SKM-1 (cell line): ENCODE measurements around the gene TMEM165.
"Not testable (repeated sequence)": the region's sequence is repeated elsewhere in the genome, so short reads cannot be mapped to it uniquely, and the experiment has no call there.

Source experiments
- DNase-seq: peaks from one replicate; lab custom pipeline; 2025; ENCODE audit not compliant: unreplicated experiment; lab: John Stamatoyannopoulos, UW

The TMEM165 gene, protein sequence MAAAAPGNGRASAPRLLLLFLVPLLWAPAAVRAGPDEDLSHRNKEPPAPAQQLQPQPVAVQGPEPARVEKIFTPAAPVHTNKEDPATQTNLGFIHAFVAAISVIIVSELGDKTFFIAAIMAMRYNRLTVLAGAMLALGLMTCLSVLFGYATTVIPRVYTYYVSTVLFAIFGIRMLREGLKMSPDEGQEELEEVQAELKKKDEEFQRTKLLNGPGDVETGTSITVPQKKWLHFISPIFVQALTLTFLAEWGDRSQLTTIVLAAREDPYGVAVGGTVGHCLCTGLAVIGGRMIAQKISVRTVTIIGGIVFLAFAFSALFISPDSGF

DNA sequence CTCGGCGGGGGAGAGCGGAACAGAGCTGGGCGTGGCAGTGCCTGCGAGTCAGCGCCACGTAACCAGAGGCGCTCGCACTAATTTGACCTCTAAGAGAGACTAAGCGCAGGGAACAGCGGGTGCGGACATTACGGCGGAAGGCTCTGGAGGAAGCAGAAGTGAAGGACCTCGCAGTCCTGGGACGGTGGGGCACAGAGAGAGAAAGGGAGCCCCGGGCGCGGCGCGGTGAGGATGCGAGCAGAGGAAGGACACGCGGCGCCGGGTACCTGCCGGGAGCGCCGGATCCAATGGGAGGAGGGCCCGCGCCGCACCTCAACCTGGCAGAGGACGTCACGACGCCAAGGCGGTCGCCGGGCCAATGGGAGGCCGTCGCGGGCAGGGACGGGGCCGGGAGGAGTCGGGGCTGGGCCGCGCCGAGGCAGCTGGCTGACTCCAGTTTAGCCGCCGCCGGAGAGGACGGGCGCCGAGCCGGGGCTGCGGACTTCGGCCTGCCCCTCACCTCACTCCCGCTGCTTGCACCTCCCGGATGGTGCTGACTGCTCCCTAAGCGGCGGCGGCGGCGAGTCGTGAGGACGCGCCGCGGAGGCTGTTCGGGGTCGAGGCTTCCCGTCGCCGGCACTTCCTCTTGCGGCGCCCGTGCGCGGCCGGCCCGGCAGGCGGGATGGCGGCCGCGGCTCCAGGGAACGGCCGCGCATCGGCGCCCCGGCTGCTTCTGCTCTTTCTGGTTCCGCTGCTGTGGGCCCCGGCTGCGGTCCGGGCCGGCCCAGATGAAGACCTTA is at the start of gene TMEM165:
TMEM165 (plus strand) TSS at position 429 of the 779 bp plus-strand sequence; CDS start at position 662, 233 bp downstream.
- DNase-seq: peak; percentile 89

DNA sequence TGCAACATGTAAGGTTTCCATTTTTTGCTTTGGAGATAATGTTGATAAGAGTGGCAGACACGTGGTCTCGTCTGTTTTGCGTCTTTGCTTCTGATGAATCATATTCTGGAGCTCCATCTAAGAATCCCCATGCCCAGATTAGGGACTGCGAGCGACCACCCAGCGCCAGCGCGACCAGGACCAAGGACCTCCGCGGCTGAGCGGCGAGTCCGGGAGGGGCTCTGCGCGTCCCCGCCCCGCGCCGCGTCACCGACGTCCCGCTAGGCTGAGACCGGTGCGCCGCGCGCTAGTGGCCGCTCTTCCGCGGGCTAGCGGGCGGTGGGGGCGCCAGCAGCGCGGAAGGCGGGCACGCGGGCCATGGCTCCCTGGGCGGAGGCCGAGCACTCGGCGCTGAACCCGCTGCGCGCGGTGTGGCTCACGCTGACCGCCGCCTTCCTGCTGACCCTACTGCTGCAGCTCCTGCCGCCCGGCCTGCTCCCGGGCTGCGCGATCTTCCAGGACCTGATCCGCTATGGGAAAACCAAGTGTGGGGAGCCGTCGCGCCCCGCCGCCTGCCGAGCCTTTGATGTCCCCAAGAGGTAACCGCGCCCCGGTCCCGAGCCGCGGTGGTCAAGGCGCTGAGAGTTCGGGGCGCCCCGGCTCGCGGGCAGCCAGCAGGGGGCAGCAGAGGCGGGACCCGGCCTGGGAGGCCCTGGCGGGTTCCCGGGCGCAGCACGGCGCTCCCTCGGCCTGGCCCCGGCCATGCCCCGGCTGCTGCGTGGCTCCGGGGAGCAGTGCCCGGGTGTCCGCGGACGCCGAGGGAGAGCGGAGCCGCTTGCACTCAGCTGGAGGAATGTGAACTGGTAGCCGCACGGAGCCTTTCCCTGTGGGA is 49.5 kb upstream of the TMEM165 start, which contains the start of gene SRD5A3:
SRD5A3 (plus strand) TSS at position 263 of the 871 bp plus-strand sequence; CDS start at position 358, 95 bp downstream.
- peak; percentile 62 for DNase-seq

DNA sequence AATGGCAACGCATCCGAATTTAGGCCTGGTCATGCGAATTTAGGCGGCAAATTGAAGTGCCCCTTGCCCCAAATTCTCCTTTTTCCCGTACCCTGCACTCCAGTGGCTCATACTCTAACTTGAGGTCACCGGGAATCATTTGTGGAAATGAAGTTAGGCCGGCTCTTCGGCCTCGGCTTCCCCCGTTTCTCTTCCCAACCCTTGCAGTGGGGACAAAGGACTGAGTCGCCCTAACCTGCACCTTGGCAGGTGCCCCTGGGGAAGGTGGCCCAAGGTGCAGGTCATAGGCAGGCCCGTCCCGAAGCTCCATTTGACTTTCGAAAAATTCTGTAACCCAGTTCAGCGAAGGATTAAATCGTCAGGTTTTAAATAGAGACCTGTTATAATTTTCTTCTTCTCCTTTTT is 48.9 kb upstream of the TMEM165 start:
- DNase-seq: no peak

DNA sequence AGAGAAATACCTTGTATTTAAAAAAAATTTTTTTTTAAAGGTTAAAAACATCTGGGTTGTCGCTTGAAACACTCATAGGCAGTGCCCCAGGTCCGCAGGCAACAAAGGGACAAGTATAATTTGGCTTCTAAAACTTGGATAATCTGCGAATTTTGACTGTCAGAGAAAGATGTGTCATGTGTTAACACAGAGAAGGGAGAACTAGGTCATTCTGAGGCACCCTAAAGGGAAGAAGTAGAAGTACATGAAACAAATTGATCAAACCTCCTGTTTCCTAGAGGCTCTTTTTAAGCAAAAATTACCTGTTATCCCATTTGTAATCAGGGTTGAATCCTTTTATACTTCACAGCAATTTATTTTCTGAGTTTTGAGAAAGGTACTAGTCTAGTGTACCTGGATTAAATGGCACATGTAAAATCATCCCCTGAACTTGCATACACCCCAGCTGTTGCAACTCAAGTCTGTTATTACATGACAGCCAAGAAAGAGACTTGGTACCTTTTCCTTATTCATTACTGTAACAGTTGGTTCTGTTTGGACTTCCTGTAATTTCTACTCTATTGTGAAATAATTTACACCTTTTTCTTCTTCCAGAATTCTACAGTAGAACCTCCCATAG is 48.0 kb upstream of the TMEM165 start:
- DNase-seq: no peak

DNA sequence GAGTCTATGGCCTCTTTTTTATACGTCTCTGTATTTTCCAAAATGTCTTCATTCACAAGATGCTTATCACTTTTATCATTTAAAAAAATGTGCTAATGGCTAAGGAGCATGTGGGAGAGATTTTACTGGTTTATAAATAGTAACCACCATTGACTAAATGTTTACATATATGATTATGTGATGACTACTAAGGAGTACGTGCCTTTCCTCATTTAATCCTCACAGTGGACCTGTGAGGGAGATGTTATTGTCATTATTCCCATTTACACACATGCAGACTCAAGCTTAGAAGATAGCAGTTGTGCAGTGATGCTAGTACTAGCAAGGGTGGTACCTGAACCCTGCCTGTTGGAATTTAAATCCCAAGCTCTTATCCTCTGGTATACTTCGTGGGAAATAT is 47.3 kb upstream of the TMEM165 start:
- DNase-seq: no peak

DNA sequence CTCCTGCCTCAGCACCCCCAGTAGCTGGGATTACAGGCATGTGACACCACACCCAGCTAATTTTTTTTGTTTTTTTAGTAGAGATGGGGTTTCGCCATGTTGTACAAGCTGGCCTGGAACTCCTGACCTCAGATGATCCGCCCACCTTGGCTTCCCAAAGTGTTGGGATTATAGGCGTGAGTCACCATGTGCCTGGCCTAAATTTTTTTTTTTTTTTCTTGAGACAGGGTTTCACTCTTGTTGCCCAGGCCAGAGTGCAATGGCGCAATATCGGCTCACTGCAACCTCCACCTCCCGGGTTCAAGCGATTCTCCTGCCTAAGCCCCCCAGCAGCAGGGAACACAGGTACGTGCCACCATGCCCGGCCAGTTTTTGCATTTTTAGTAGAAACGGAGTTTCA is 44.9 kb upstream of the TMEM165 start:
- DNase-seq: not testable (repeated sequence)

DNA sequence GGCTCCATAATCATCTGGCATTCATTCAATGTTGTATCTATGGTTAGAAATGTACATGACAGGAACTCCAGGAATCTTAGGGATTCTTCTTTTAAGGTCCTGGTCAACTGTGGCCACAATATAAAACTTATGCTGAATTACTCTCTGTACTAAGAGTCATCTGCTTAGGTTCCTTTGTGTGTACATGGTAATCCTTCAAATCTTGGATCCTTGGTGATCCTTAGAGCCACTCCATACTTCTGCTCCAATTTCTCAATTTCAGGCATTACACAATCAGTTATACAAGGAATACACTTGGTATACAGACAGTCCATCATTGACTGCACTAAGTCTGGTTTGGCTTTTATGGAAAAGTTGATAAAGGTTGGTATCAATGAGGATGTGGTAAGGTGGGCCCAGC is 43.9 kb upstream of the TMEM165 start:
- no peak for DNase-seq

DNA sequence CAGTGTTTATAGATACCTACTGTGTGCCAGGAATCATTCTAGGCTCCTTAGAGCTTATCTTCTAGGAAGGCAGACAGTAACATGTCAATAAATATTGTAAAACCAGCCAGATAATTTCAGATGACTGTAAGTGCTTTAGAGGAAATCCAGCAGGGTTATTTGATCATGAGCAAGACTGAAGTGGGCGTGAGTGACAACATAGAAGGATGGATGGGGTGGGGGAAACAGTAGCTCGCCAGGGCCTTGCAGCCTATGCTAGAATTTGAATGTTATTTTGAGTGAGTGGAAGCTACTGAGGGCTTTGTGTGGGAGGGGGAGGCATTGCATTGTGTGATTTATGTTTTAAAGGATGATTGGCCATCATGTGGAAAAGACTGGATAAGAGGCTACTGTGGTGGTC is 43.0 kb upstream of the TMEM165 start:
- no peak for DNase-seq

DNA sequence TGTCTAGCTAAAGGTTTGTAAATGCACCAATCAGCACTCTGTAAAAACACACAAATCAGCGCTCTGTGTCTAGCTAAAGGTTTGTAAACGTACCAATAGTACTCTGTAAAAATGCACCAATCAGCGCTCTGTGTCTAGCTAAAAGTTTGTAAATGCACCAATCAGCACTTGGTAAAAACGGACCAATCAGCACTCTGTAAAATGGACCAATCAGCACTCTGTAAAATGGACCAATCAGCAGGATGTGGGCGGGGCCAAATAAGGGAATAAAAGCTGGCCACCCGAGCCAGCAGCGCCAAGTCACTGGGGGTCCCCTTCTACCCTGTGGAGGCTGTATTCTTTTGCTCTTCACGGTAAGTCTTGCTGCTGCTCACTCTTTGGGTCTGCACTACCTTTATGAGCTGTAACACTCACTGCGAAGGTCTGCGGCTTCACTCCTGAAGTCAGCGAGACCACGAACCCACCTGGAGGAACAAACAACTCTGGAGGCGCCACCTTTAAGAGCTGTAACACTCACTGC is 42.5 kb upstream of the TMEM165 start:
- not testable (repeated sequence) for DNase-seq

DNA sequence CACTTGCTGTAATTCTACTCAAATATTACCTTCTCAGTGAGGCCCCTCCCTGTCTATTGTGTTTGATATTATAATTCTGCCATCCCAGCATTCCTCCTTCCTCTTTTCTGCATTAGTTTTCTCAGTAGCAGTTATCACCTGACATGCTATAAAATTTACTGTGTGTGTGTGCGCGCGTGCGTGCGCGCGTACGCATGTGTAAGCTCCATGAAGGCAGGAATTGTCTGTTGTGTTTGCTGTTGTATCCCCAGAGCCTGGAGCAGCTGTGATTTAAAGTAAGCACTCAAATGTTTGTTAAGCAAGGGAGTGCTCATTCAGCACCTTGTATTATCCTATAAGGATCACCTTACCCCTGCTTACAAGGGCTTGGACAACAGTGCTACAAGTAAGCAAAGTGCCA is 41.1 kb upstream of the TMEM165 start:
- DNase-seq: no peak

DNA sequence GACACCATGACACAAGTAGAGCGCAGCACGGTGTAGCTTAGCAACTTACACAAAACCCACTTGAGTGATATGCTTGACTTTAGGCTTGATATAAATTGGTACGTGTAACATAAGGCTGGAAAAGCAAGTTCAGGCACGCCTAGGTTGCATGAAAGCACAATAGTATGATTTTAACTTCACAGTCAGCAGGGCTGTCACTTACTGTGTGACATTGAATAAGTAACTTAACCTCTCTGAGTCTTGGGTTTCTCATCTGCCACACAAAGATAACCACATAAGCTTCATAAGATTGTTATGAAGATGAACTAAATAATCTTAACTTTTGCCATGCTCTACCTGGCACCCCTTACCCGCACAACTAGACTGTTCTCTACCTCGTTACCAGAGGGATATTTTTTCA is 40.2 kb upstream of the TMEM165 start:
- no peak for DNase-seq

DNA sequence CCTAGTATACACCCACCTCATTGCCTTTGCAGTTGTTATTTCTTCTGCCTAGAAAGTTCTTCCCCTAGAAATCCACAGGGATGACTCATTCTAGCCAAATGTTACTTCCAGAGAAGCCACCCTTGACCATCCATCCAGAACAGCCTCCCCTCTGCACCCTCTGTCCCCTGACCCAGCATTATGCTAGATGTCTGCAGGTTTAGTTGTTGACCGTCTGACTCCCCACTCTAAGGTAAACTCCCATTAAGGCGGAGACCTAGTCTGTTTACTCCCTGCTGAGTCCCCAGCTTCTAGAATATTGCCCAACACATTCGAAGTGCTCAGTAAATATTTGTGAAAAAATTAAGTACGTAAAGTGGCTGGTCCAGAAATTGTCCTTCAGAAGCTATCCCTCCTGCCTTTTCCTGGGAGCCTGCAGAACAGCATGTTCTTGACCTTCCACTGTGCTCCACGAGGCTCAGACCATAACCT is 38.7 kb upstream of the TMEM165 start:
- no peak for DNase-seq

DNA sequence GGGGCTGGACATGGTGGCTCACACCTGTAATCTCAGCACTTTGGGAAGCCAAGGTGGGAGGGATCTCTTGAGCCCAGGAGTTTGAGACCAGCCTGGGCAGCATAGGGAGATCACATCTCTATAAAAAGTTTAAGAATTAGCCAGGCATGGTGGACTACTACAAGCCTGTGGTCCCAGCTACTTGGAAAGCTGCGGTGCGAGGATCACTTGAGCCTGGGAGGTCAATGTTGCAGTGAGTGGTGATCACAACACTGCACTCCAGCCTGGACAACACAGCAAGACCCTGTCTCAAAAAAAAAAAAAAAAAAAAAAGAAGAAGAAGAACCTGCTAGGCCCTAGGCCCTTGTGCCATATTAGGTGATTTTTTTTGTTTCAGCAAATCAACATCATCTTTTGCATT is 37.5 kb upstream of the TMEM165 start:
- no peak for DNase-seq

DNA sequence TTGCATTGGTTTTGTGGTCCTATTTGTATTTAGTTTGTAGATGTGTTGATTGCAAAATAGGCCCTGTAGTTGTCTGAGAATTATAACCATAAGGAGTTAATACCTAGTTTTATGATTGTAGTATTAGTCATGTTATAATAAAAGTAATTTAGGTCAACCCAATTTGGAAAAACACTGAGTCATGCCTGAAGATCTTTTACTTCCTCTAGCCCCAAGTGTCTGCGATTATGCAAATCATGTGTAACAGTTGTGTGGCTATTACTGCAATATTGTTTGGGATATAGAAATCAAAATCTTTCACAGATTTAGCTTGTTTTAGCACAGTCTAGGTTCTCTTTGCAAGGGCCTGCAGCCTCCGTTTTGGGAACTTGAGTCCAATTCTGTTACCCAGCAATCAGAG is 37.1 kb upstream of the TMEM165 start:
- DNase-seq: peak; percentile 20

DNA sequence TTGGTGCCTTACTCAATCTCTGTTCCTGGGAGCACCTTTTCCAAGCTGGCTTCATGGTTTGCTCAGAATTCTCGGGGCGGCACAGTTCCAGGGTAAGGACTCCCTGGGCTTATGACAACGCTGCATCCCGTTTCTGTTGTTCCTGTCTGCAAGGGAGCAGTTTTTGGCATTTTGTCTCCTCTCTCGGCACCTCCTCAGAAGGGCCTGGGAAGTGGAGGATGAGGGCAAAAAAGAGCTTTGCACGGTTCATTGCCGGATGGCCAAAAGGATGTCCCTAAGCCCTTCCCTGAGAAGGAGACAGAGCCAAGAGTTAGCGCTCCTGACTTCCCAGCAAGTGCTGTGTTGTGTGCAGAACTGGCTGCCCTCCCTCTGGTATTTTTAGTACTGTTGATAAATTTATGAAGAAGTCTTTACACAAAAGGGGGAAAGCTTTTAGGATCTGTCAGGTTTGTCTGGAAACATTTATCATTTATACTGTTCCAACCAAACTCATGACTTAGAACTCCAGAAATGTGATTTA is 36.3 kb upstream of the TMEM165 start:
- DNase-seq: no peak

DNA sequence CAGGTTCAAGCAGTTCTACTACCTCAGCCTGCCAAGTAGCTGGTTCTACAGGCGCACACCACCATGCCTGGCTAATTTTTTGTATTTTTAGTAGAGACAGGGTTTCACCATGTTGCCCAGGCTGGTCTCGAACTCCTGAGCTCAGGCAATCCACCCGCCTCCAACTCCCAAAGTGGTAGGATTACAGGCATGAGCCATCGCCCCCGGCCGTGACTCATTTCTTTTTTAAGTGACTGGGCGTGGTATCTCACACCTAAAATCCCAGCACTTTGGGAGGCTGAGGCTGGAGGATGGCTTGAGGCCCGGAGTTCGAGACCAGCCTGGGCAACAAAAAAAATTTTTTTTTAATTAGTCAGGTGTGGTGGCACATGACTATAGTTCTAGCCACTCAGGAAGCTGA is 32.8 kb upstream of the TMEM165 start:
- DNase-seq: not testable (repeated sequence)

DNA sequence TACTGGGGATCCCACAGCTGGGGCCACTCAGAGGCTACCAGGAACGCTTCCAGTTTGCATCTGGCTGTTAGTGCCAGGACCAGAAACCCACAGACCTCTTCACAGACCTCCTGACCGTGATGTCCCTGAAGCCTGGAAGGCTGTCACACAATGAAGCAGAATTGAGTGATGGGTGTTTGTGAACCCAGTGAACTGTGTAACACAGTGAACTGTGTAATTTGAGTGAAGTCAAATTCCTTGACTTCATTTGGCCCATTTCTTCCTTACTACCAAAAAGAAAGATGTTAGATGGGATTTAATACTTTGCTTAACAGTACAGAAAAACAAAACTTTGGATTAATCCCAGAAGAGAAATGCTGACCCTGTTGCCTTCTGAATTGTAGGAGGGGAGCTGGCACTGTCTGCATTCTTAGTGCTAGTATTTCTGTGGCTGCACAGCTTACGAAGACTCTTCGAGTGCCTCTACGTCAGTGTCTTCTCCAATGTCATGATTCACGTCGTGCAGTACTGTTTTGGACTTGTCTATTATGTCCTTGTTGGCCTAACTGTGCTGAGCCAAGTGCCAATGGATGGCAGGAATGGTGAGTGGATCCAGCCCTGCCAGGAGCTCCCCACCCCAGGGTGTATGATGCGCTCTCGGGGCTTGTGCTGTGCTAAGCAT is 31.9 kb upstream of the TMEM165 start:
- no peak for DNase-seq

DNA sequence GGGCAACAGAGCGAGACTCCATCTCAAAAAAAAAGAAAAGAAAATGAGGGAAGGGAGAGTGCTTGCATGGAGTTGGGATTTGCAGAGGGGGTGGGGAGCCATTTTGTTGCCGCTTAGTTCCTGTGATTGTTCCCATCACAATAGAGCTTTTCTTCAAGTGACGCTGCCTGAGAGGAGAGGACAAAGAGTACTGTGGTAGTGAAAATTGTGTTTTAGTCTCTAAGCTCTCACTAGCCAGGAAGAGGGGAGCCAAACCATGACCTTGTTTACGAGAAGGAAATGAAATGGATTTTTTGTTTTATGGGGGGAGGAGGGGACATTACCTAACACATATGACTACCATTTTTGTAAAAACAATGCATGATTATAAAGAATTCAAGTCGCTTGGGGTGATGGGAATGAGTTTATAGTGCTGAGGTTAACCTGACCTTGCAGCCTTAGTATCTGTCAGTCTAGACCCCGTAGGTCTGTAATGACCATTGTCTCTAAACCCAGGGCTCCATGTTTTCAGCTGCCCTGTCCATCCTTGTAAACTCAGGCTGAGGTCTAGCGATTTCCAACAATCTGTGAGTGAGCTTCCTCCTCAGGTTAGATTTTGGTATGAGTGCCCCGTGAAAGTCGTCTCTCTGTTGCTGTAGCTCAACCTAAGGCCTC is 30.9 kb upstream of the TMEM165 start:
- DNase-seq: no peak

DNA sequence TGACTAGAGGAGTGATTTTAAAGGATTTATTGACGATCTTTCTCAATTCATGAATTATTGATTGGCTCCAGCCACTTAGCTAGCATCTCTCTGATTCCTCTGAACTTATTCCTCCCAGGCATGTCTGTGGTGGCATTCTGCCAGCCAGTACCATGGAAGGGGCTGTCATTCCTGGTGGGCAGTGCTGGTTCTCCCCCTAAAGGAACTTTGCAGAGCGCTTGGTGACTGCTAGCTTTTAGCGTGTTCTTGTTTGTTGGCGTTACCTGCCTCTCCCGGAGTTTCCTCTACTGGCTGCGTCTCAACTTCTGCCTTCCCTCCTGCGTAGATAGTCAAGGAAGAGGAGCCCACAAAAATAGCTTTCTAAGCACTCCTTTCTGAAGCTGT is 30.4 kb upstream of the TMEM165 start:
- DNase-seq: no peak
